ENCODE measurements around the gene C22orf15. TPM values are rescaled to one million over a fixed set of nuclear protein-coding genes. Genes with fewer than 3 reads are reported as not detected.

The C22orf15 gene
- total and polyA plus RNA-seq, 2 of the 8 experiments (the other 6 are each of a cell fraction or from before 2014, with no cell fraction given) = 4.2 to 4.9 TPM

DNA sequence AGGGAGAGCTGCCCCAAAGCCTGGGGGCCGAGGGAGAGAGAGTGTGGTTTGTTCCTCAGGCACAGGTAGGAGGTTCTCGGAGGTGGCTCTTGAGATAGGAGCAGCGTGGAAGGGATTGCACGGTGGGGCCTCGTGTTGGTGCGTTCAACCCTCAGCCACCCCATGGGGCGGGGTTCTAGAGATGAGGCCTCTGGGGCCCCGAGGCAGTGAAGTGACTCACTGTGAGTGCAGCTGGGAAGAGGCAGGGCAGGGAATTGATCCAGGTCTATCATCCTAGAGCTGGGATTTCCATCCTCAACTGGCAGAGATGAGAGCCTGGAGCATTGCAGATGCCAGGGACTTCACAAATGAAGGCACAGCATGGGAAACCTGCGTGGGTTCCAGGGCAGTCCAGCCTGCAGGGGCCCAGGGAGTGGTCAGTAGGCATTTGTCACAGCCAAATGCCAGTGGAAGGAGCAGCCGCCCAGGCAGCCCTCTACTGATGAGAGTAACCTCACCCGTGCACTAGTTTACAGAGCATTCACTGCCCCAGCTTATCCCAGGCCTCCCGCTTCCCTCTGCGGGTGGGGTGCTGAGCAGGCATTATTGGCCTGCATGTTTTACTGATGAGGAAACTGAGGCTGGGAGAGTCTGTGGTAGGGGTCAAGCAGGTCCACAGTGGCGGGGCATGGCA lies 18.9 kb downstream of the C22orf15 start (continued):
- TF ChIP-seq, protein P1, sequence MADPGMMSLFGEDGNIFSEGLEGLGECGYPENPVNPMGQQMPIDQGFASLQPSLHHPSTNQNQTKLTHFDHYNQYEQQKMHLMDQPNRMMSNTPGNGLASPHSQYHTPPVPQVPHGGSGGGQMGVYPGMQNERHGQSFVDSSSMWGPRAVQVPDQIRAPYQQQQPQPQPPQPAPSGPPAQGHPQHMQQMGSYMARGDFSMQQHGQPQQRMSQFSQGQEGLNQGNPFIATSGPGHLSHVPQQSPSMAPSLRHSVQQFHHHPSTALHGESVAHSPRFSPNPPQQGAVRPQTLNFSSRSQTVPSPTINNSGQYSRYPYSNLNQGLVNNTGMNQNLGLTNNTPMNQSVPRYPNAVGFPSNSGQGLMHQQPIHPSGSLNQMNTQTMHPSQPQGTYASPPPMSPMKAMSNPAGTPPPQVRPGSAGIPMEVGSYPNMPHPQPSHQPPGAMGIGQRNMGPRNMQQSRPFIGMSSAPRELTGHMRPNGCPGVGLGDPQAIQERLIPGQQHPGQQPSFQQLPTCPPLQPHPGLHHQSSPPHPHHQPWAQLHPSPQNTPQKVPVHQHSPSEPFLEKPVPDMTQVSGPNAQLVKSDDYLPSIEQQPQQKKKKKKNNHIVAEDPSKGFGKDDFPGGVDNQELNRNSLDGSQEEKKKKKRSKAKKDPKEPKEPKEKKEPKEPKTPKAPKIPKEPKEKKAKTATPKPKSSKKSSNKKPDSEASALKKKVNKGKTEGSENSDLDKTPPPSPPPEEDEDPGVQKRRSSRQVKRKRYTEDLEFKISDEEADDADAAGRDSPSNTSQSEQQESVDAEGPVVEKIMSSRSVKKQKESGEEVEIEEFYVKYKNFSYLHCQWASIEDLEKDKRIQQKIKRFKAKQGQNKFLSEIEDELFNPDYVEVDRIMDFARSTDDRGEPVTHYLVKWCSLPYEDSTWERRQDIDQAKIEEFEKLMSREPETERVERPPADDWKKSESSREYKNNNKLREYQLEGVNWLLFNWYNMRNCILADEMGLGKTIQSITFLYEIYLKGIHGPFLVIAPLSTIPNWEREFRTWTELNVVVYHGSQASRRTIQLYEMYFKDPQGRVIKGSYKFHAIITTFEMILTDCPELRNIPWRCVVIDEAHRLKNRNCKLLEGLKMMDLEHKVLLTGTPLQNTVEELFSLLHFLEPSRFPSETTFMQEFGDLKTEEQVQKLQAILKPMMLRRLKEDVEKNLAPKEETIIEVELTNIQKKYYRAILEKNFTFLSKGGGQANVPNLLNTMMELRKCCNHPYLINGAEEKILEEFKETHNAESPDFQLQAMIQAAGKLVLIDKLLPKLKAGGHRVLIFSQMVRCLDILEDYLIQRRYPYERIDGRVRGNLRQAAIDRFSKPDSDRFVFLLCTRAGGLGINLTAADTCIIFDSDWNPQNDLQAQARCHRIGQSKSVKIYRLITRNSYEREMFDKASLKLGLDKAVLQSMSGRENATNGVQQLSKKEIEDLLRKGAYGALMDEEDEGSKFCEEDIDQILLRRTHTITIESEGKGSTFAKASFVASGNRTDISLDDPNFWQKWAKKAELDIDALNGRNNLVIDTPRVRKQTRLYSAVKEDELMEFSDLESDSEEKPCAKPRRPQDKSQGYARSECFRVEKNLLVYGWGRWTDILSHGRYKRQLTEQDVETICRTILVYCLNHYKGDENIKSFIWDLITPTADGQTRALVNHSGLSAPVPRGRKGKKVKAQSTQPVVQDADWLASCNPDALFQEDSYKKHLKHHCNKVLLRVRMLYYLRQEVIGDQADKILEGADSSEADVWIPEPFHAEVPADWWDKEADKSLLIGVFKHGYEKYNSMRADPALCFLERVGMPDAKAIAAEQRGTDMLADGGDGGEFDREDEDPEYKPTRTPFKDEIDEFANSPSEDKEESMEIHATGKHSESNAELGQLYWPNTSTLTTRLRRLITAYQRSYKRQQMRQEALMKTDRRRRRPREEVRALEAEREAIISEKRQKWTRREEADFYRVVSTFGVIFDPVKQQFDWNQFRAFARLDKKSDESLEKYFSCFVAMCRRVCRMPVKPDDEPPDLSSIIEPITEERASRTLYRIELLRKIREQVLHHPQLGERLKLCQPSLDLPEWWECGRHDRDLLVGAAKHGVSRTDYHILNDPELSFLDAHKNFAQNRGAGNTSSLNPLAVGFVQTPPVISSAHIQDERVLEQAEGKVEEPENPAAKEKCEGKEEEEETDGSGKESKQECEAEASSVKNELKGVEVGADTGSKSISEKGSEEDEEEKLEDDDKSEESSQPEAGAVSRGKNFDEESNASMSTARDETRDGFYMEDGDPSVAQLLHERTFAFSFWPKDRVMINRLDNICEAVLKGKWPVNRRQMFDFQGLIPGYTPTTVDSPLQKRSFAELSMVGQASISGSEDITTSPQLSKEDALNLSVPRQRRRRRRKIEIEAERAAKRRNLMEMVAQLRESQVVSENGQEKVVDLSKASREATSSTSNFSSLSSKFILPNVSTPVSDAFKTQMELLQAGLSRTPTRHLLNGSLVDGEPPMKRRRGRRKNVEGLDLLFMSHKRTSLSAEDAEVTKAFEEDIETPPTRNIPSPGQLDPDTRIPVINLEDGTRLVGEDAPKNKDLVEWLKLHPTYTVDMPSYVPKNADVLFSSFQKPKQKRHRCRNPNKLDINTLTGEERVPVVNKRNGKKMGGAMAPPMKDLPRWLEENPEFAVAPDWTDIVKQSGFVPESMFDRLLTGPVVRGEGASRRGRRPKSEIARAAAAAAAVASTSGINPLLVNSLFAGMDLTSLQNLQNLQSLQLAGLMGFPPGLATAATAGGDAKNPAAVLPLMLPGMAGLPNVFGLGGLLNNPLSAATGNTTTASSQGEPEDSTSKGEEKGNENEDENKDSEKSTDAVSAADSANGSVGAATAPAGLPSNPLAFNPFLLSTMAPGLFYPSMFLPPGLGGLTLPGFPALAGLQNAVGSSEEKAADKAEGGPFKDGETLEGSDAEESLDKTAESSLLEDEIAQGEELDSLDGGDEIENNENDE (IDR thresholded peaks at IDR 0.05; ENCODE audit: insufficient replicate concordance, low read length) = no peak
- TF ChIP-seq RAD21 (IDR thresholded peaks at IDR 0.05 in 1 of 2, conservative IDR thresholded peaks at IDR 0.05 in 1 of 2; ENCODE audit: low read depth in 2 of 2, low read length in 2 of 2) (no peak), ZNF274 (IDR thresholded peaks at IDR 0.05; ENCODE audit: borderline replicate concordance, extremely low read depth, low read length) (no peak), BACH1 (IDR thresholded peaks at IDR 0.05; ENCODE audit: low read length) (no peak), YY1 (IDR thresholded peaks at IDR 0.05; ENCODE audit: low read depth, low read length) (no peak), PHF8 (conservative IDR thresholded peaks at IDR 0.05; ENCODE audit: low read depth, low read length) (no peak)

All from H1 (cell line).